Mesendoderm (in vitro differentiated cells): ENCODE measurements around the gene SEMA4A.

Source experiments
- DNase-seq: peaks from one replicate; pipeline ENCODE4 v3.0.0; 2013
- H2AK5ac ChIP-seq: 2 replicates; pipeline ENCODE4 v1.6.1; 2013; ENCODE audit warnings: low read length, inconsistent platforms
- H2BK120ac ChIP-seq: 2 replicates; pipeline ENCODE4 v1.6.1; 2013; ENCODE audit warnings: low read depth, mild to moderate bottlenecking, low read length, moderate library complexity, mixed read lengths
- H2BK15ac ChIP-seq: replicated peaks from 2 replicates; pipeline ENCODE4 v1.6.1; 2013; ENCODE audit warnings: low read depth, mild to moderate bottlenecking, moderate library complexity
- H2BK5ac ChIP-seq: 2 replicates; pipeline ENCODE4 v1.6.1; 2013; ENCODE audit warnings: low read length, inconsistent platforms
- H3K18ac ChIP-seq: 2 replicates; pipeline ENCODE4 v1.6.1; 2013; ENCODE audit warnings: mild to moderate bottlenecking, low read length, mixed read lengths
- H3K23ac ChIP-seq: one replicate; pipeline ENCODE4 v1.6.1; 2013; ENCODE audit warnings: low read length
- H3K27ac ChIP-seq: 2 replicates; pipeline ENCODE4 v1.5.1; 2013; ENCODE audit warnings: low read depth, mild to moderate bottlenecking, inconsistent platforms, low read length, moderate library complexity
- H3K27me3 ChIP-seq: 2 replicates; pipeline ENCODE4 v1.6.1; 2013; ENCODE audit warnings: low read length, control low read depth, mild to moderate bottlenecking, inconsistent platforms; ENCODE audit not compliant: insufficient read depth, poor library complexity
- H3K36me3 ChIP-seq: 2 replicates; pipeline ENCODE4 v1.6.1; 2013; ENCODE audit warnings: low read length, inconsistent platforms; ENCODE audit not compliant: control insufficient read depth, insufficient read depth
- H3K4ac ChIP-seq: one replicate; pipeline ENCODE4 v1.6.1; 2013; ENCODE audit warnings: low read depth, mild to moderate bottlenecking, low read length, moderate library complexity
- H3K4me1 ChIP-seq: 2 replicates; pipeline ENCODE4 v1.6.1; 2013; ENCODE audit warnings: low read depth, low read length, inconsistent platforms; ENCODE audit not compliant: control insufficient read depth
- H3K4me2 ChIP-seq: 2 replicates; pipeline ENCODE4 v1.6.1; 2013; ENCODE audit warnings: low read length
- H3K4me3 ChIP-seq: 2 replicates; pipeline ENCODE4 v1.5.1; 2013; ENCODE audit warnings: mild to moderate bottlenecking, low read length
- H3K56ac ChIP-seq: one replicate; pipeline ENCODE4 v1.6.1; 2013; ENCODE audit warnings: low read length
- H3K79me1 ChIP-seq: 2 replicates; pipeline ENCODE4 v1.6.1; 2013; ENCODE audit warnings: low read length, inconsistent platforms
- H3K79me2 ChIP-seq: 2 replicates; pipeline ENCODE4 v1.6.1; 2013; ENCODE audit warnings: mild to moderate bottlenecking, low read length; ENCODE audit not compliant: control insufficient read depth, insufficient read depth
- H3K9ac ChIP-seq: 2 replicates; pipeline ENCODE4 v1.6.1; 2013; ENCODE audit warnings: low read length, inconsistent platforms
- H4K5ac ChIP-seq: one replicate; pipeline ENCODE4 v1.6.1; 2013; ENCODE audit warnings: low read length
- H4K8ac ChIP-seq: one replicate; pipeline ENCODE4 v1.6.1; 2013; ENCODE audit warnings: low read depth, mild to moderate bottlenecking, control low read depth, low read length, moderate library complexity
- WGBS: extraction: QIAGEN DNeasy Blood & Tissue Kit; methylation state at CpG from one replicate; pipeline ENCODE4 v1.1.7; 2013; ENCODE audit warnings: low lambda C conversion rate, missing lambda C conversion rate; ENCODE audit not compliant: insufficient coverage; ENCODE audit errors: extremely low coverage; 5-methylcytosine and 5-hydroxymethylcytosine counted together

Gene SEMA4A

GRCh38 chr1:156217871-156218270, 64.5 kb downstream of the SEMA4A start:
- H3K18ac ChIP-seq, result no peak overlapping the region
- H2BK5ac ChIP-seq, result no peak overlapping the region
- H3K4ac ChIP-seq, result no peak overlapping the region
- peak overlapping the region; percentile 2 for H3K56ac ChIP-seq
- no peak overlapping the region for H2BK15ac ChIP-seq
- no peak overlapping the region for H3K23ac ChIP-seq
- H3K79me1 ChIP-seq, result peaks cover 10% of the 10 kb centered on the region
- peaks cover 7% of the 10 kb centered on the region for H3K79me2 ChIP-seq
- H3K27me3 ChIP-seq, result no peaks in the 10 kb centered on the region
- no CpG with 5 or more reads among the region's 2 CpGs for WGBS
- H4K8ac ChIP-seq, result no peak overlapping the region
- H3K36me3 ChIP-seq, result peaks cover 5% of the 10 kb centered on the region
- H3K4me2 ChIP-seq, result no peak overlapping the region
- H4K5ac ChIP-seq, result no peak overlapping the region
- no peak overlapping the region for H2BK120ac ChIP-seq
- H2AK5ac ChIP-seq, result no peak overlapping the region
- peak; percentile 53 for DNase-seq
- H3K27ac ChIP-seq, result no peak overlapping the region
- peaks cover 2% of the 10 kb centered on the region for H3K4me1 ChIP-seq
- no peak overlapping the region for H3K4me3 ChIP-seq
- peak overlapping the region; percentile 11 for H3K9ac ChIP-seq

- Histone ChIP-seq H4K8ac (no peak overlapping the region), H3K4ac (no peak overlapping the region), H2BK5ac (no peak overlapping the region), H3K4me3 (no peak overlapping the region), H2BK15ac (no peak overlapping the region), H3K79me2 (peaks cover under 1% of the 10 kb centered on the region), H2AK5ac (no peak overlapping the region), H3K27ac (no peak overlapping the region), H2BK120ac (no peak overlapping the region), H3K18ac (no peak overlapping the region), H3K9ac (no peak overlapping the region), H3K79me1 (peaks cover 6% of the 10 kb centered on the region), H3K4me1 (peaks cover 2% of the 10 kb centered on the region), H4K5ac (no peak overlapping the region), H3K36me3 (peaks cover 11% of the 10 kb centered on the region), H3K56ac (no peak overlapping the region), H3K27me3 (no peaks in the 10 kb centered on the region), H3K23ac (no peak overlapping the region), H3K4me2 (no peak overlapping the region)
- no peak for DNase-seq
- no CpG with 5 or more reads among the region's 9 CpGs for WGBS
Observed at GRCh38 chr1:156220226-156220625, 66.8 kb downstream of the SEMA4A start.

- peaks cover 12% of the 10 kb centered on the region for H3K36me3 ChIP-seq
- H3K4me3 ChIP-seq, result no peak overlapping the region
- H2BK5ac ChIP-seq, result no peak overlapping the region
- no CpG with 5 or more reads among the region's 13 CpGs for WGBS
- H3K4ac ChIP-seq, result no peak overlapping the region
- no peak overlapping the region for H4K5ac ChIP-seq
- no peak overlapping the region for H2BK120ac ChIP-seq
- H3K27ac ChIP-seq, result no peak overlapping the region
- no peak overlapping the region for H3K18ac ChIP-seq
- H3K23ac ChIP-seq, result no peak overlapping the region
- no peak overlapping the region for H3K4me2 ChIP-seq
- no peak overlapping the region for H4K8ac ChIP-seq
- H3K56ac ChIP-seq, result no peak overlapping the region
- H3K27me3 ChIP-seq, result no peaks in the 10 kb centered on the region
- H3K9ac ChIP-seq, result no peak overlapping the region
- peaks cover 6% of the 10 kb centered on the region for H3K79me1 ChIP-seq
- H3K4me1 ChIP-seq, result peaks cover 2% of the 10 kb centered on the region
- no peak overlapping the region for H2BK15ac ChIP-seq
- no peak for DNase-seq
- H3K79me2 ChIP-seq, result no peaks in the 10 kb centered on the region
- H2AK5ac ChIP-seq, result no peak overlapping the region
Observed at GRCh38 chr1:156221986-156222692, 68.8 kb downstream of the SEMA4A start.

DNA sequence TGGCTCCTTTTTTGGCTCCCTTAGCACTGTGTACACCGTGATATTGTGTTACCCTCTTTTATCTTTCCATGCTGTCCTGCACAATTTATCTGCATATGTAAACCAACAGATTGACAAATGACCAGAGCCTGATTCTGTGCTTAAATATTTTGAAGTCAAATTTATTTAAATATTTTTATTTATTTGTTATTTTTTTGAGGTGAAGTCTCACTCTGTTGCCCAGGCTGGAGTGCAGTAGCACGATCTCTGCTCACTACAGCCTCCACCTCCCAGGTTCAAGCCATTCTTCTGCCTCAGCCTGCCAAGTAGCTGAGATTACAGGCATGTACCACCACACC, 72.3 kb downstream of the SEMA4A start:
- H3K36me3 ChIP-seq, result peaks cover 12% of the 10 kb centered on the region
- H2BK5ac ChIP-seq, result no peak overlapping the region
- H4K8ac ChIP-seq, result no peak overlapping the region
- H3K4ac ChIP-seq, result no peak overlapping the region
- H3K27me3 ChIP-seq, result no peaks in the 10 kb centered on the region
- H3K56ac ChIP-seq, result no peak overlapping the region
- no peak overlapping the region for H2AK5ac ChIP-seq
- no peak overlapping the region for H4K5ac ChIP-seq
- H3K23ac ChIP-seq, result no peak overlapping the region
- H3K4me1 ChIP-seq, result no peaks in the 10 kb centered on the region
- peaks cover 6% of the 10 kb centered on the region for H3K79me1 ChIP-seq
- no peak overlapping the region for H2BK120ac ChIP-seq
- H3K79me2 ChIP-seq, result no peaks in the 10 kb centered on the region
- H3K4me3 ChIP-seq, result no peak overlapping the region
- no peak overlapping the region for H3K27ac ChIP-seq
- no peak overlapping the region for H3K9ac ChIP-seq
- WGBS, result no CpG with 5 or more reads among the region's 2 CpGs
- H3K18ac ChIP-seq, result no peak overlapping the region
- no peak for DNase-seq
- no peak overlapping the region for H3K4me2 ChIP-seq
- no peak overlapping the region for H2BK15ac ChIP-seq

DNA sequence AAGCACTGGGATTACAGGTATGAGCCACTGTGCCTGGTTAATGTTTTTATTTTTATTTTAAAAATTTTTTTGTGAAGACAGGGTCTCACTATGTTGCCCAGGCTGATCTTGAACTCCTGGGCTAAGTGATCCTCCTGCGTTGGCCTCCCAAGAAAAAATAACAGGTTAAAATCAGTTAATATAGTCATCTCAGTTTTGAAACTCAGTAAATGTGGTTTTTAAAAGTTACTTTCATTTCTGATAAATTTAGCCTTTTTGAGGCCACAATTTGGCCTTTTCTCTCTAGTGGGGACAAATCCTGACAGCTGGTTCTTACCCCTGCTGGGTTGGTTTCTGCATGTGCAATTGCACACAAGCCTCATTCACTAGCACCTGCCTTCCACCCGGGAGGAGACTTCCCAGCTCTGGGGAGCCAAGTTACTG, 72.7 kb downstream of the SEMA4A start:
- H3K36me3 ChIP-seq, result peaks cover 11% of the 10 kb centered on the region

GRCh38 chr1:156226782-156227181, 73.4 kb downstream of the SEMA4A start:
- Histone ChIP-seq H3K27ac (no peak overlapping the region), H2BK5ac (no peak overlapping the region), H3K36me3 (peaks cover 10% of the 10 kb centered on the region), H3K4me2 (no peak overlapping the region), H3K79me2 (no peaks in the 10 kb centered on the region), H3K9ac (no peak overlapping the region), H3K4ac (no peak overlapping the region), H3K27me3 (no peaks in the 10 kb centered on the region), H3K79me1 (peaks cover 3% of the 10 kb centered on the region), H3K4me3 (no peak overlapping the region), H3K4me1 (no peaks in the 10 kb centered on the region), H4K5ac (no peak overlapping the region), H4K8ac (no peak overlapping the region), H2BK15ac (no peak overlapping the region), H3K18ac (no peak overlapping the region), H2BK120ac (no peak overlapping the region), H2AK5ac (no peak overlapping the region), H3K56ac (no peak overlapping the region), H3K23ac (no peak overlapping the region)
- no CpG with 5 or more reads among the region's 4 CpGs for WGBS
- no peak for DNase-seq

More for the DNA sequence above, 72.7 kb downstream of the SEMA4A start:
- H3K27ac ChIP-seq, result no peak overlapping the region
- no peak overlapping the region for H2AK5ac ChIP-seq
- no peaks in the 10 kb centered on the region for H3K27me3 ChIP-seq
- H2BK5ac ChIP-seq, result no peak overlapping the region
- no peaks in the 10 kb centered on the region for H3K79me2 ChIP-seq
- no peak overlapping the region for H4K8ac ChIP-seq
- no peak overlapping the region for H3K23ac ChIP-seq
- H3K4me2 ChIP-seq, result no peak overlapping the region
- no peaks in the 10 kb centered on the region for H3K4me1 ChIP-seq
- H3K79me1 ChIP-seq, result peaks cover 4% of the 10 kb centered on the region
- H3K4ac ChIP-seq, result no peak overlapping the region
- H4K5ac ChIP-seq, result no peak overlapping the region
- no peak overlapping the region for H3K18ac ChIP-seq
- H3K4me3 ChIP-seq, result no peak overlapping the region
- DNase-seq, result no peak
- H3K56ac ChIP-seq, result no peak overlapping the region
- H2BK15ac ChIP-seq, result no peak overlapping the region
- no CpG with 5 or more reads among the region's 2 CpGs for WGBS
- H2BK120ac ChIP-seq, result no peak overlapping the region
- no peak overlapping the region for H3K9ac ChIP-seq
